Hepatocyte (in vitro differentiated cells): Measurements from ENCODE around the gene EGLN2.

Experiments
- CTCF ChIP-seq: fragments of 200-600 bp; sonication (generic); IDR thresholded peaks from 2 replicates; pipeline ENCODE4 v1.5.1; 2016; ENCODE audit warnings: antibody characterized with exemption, mild to moderate bottlenecking; ENCODE audit not compliant: poor library complexity
- EZH2 ChIP-seq: fragments of 200-600 bp; sonication (generic); IDR thresholded peaks from 2 replicates; pipeline ENCODE4 v1.6.1; 2016; ENCODE audit warnings: antibody characterized with exemption, mild to moderate bottlenecking, borderline replicate concordance

GRCh38 chr19:40775632-40776022, 23.4 kb upstream of the EGLN2 start:
- no peak for TF ChIP-seq CTCF
- no peak for TF ChIP-seq EZH2
